D341Med (cell line): ENCODE results near the gene SLC39A7.
"Not testable (repeated sequence)": the region's sequence is repeated elsewhere in the genome, so short reads cannot be mapped to it uniquely, and the experiment has no call there.

Experiments used
- DNase-seq: peaks from one replicate; pipeline ENCODE4 v3.0.0; 2012; ENCODE audit warnings: low spot score

The SLC39A7 gene

DNA sequence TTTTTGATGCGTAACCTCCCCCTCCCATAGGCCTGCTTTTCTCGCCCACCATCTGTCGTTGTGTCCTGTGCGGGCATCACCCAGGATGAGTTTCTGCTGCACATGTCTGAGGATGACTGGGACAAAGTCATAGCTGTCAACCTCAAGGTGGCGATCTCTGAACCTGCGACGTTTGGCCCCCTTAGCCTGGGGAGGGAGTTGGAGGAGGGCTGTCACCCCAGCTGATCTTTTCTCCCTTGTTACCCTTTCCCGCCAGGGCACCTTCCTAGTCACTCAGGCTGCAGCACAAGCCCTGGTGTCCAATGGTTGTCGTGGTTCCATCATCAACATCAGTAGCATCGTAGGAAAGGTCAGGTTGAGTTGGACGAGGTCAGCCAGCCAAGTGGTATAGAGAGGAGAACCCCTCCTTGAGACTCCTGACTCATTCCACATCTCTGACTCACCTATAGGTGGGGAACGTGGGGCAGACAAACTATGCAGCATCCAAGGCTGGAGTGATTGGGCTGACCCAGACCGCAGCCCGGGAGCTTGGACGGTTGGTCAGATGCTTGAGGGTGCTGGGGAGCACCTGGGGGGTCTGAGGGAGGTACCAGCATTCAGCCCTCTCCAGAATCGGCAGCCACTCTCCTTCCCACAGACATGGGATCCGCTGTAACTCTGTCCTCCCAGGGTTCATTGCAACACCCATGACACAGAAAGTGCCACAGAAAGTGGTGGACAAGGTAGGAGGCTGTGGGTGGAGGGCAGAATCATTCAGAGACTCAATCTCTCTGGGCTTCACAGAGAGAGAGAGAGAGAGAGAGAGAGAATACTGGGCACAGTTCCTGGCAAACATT is 4.7 kb downstream of the SLC39A7 start:
- DNase-seq = no peak

DNA sequence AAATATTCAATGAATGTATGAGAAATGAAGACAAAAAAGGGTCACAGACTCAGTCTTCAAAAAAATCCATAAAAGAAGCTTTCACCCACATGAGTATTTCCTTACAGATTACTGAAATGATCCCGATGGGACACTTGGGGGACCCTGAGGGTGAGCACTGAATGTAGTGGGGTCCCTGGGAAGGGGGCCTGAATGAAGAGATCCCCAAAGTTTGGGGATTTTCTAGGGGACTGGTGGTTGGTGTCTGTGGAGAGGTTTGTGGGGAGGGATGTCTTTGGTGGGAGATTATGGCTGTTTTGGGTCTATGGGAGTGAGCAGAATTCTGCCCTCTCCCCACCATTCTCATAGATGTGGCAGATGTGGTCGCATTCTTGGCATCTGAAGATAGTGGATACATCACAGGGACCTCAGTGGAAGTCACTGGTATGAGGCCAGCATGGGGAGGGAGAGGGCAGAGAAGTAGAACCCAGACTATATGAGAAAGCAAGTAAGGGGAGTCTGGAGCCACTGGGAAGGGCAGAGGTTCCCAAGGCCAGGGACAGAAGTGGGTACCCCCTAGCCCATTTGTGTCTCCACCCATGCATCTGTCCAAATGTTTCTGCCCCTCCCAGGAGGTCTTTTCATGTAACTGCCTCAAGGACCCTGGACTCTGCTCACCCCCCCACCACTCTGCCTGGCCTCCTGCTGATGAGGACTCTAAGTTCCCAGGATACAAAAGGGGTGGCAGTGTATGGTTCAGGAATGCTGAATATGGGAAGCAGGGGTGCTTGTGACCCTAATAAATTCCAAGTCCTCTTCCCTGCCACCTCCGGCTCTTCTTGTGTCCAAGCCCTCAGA is 5.6 kb downstream of the SLC39A7 start:
- DNase-seq = no peak

DNA sequence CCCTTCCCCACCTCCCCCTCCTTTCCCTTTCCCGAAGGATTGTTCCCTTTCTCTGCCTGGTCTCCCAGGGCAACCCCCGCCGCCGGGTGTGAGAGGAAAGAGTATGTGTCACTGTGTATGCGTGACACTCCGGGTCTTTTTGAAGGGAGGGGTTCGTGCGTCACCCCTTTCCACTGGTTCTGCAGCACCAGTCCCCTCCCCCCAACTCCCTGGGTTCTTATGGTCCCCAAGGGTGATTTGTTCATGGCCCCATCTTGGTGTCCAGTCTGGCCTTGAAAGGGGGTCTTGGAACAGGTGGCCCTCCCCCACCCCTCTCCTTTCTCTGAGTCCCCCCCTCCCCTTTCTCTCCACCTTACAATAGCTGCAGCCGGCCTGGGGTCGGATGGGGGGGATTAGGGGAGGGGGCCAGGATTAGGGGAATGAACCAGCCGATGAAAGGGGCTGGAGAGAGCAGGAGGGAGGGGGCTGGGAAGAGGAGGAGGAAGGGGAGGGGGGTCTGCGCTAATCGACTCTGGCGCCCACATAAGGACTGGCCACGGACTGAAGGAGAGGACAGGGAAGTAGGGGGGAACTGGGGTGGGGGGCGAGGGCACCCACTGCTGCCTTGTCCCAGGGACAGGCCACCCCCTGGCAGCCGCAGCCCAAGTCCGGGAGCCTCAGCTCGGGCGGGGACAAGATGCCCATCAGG is 6.3 kb downstream of the SLC39A7 start:
- DNase-seq = no peak

GRCh38 chr6:33207552-33208090 is 7.0 kb downstream of the SLC39A7 start:
- peak; percentile 64 for DNase-seq

- peak; percentile 95 for DNase-seq
These were observed 7.7 kb downstream of the SLC39A7 start, which contains the start of gene RING1 for GRCh38 chr6:33208091-33208967. TSS of gene RING1 (plus strand) at chr6:33208500. CDS start at chr6:33208823, 323 bp downstream.

DNA sequence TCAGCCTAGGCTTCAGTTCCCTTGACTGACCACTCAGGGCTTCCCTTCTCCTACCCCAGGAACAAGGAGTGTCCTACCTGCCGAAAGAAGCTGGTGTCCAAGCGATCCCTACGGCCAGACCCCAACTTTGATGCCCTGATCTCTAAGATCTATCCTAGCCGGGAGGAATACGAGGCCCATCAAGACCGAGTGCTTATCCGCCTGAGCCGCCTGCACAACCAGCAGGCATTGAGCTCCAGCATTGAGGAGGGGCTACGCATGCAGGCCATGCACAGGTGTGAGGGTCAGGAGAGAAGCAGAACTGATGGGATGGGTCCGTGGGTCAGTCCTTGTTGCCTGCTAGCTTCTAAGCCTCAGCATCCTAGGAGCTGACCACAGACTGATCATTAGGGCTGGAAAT is 9.2 kb downstream of the SLC39A7 start:
- no peak for DNase-seq

DNA sequence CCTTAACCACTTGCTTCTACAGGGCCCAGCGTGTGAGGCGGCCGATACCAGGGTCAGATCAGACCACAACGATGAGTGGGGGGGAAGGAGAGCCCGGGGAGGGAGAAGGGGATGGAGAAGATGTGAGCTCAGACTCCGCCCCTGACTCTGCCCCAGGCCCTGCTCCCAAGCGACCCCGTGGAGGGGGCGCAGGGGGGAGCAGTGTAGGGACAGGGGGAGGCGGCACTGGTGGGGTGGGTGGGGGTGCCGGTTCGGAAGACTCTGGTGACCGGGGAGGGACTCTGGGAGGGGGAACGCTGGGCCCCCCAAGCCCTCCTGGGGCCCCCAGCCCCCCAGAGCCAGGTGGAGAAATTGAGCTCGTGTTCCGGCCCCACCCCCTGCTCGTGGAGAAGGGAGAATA is 10.5 kb downstream of the SLC39A7 start:
- no peak for DNase-seq

DNA sequence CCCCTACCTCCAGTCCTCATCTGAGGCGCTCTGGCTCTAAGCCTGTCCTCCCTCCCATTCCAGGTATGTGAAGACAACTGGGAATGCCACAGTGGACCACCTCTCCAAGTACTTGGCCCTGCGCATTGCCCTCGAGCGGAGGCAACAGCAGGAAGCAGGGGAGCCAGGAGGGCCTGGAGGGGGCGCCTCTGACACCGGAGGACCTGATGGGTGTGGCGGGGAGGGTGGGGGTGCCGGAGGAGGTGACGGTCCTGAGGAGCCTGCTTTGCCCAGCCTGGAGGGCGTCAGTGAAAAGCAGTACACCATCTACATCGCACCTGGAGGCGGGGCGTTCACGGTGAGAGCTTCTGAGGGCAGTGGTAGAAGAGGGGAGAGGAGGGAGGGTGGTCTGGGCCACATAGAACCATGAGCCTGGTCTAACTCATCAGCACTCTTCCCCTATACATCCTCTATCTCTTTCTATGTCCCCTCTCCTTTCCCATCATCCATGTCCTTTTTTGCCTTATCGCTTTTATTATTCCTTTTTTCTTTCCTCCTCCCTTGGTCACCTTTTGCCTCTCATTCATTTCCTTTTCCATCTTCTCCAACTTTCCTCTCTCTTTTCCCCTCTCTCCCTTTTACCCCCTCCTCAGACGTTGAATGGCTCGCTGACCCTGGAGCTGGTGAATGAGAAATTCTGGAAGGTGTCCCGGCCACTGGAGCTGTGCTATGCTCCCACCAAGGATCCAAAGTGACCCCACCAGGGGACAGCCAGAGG is 11.2 kb downstream of the SLC39A7 start:
- DNase-seq = no peak

- no peak for DNase-seq
These were observed 12.1 kb downstream of the SLC39A7 start for GRCh38 chr6:33212857-33213165.

DNA sequence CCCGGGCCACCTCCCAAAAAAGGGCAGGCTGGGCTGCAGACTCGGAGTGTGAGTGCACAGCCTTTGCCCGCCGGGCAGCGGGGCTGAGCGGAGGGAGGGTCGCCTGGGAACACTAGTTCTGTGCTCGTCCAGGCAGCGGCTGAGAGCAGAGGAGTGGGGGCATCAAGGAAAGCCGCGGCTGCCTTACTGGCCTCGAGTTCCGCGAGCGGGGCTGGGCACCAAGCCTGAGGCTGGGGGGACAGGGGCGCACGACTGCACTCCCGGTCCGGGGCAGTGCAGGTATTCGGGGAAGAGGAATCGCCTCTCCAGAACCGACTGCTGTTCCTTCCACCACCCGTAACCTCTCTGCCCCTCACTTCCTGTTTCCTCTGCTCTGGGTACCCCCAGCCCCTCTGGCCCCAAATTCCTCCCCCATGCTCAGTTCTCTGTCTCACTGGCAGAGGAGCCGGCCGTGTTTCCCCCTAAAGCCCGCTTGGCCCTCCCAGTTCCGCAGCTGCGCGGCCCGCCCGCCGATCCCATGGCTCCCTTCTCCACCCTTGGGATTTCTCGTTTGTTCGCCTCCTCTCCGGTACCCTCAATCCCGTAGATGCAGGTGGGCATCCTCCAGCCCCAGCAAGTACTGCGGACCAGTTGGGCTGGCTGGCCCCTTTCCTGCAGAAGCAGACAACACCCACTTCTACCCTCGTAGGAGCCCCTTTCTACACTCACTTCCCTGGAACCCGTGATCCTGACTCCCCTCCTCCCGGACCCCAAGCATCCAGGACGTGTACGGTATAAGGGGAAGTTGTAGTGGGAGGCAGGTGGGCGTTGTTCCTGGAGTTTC is 12.7 kb downstream of the SLC39A7 start:
- peak; percentile 65 for DNase-seq

DNA sequence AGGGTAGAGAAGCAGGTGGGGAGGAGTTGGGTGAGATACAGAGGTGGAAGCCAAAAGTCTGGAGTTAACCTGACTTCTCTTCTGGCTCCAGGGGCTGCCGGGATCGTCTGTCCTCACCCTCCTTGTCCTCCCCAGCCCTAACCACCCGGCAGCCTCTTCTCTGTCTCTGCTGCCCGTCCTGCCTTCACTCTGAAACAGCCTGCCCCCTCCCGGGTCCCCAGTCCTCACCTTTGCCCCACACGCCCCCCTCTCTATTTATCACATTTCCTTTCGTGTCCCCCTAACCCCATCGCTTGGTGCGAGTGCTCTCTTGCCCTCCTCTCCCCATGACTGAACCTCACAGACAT is 13.3 kb downstream of the SLC39A7 start:
- DNase-seq = no peak

DNA sequence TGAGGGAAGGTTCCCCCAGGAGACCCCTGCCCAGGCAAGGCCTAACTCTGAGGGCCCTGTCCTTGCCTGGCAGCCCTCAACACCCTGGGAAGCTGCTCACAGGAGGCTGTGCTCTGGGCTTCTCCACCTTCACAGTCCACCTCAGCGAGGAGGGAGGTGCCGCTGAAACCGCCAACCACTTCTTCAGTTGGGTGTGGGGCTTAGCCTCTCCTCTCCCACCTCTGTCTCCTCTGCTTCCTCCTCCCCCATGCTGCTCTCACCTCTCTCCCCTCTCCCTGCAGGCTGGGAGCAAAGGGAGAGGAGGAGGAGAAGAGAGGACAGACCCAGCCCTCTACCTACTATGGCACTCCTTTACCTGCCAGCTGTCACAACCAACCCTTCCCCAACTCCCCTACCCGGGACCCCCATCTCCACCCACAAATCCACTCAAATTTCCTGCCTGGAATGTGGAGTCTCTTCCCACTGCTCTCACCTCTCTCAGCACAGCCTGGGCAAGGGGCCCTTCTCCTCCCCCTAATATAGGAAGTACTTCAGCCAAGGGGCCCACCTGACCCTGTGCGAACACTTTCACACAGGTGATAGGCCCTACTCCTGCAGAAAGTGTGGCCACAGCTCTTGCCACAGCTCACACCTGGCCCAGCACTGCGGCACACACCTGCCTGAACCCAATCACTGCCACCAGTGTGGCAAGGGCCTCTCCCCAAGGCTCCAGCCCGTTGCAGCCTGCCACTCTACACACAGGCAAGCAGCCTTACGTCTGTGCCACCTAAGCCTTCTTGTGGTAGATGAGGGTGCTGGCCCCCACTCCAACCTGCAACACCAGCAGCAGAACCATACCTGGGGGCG is 14.8 kb downstream of the SLC39A7 start:
- DNase-seq = no peak

GRCh38 chr6:33216117-33216649 is 15.5 kb downstream of the SLC39A7 start:
- no peak for DNase-seq

DNA sequence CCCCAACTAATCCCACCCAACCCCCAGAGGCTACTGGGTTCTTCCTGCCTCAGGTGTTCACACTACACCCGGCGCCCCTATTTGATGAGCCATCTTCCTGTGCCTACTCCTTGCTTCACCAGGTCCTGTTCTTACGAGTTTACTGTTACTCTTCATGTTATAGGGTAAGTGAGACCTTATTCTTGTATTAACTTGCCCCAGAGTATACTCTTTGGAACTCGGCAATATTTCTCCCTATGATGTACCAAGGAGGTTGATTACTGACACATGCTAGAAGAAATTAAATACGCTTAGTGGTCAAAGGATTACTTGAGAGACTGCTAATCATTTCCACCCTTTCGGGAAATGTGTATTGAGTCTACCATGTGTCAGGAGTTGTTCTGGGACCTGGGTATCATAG is 16.6 kb downstream of the SLC39A7 start:
- DNase-seq = no peak

DNA sequence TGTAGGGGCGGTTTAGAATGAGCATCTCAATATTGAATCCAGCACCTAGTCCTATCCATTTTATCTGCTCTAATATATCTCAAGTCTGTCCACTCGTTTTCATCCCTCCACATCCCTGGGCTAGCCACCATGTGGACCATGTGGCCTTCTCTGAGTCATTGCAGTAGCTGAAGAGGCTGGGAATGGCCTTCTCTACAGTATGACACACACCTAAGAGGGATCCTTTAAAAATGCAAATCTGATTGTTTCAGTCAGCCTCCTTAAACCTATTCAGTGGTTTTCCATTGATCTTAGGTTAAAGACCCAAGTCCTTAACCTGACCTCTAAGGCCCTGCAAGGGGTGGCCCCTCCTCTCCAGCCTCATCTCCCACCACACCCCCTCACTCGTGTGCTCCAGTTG is 17.0 kb downstream of the SLC39A7 start:
- DNase-seq = no peak

- not testable (repeated sequence) for DNase-seq
These were observed 25.9 kb downstream of the SLC39A7 start for GRCh38 chr6:33226503-33227120.

DNA sequence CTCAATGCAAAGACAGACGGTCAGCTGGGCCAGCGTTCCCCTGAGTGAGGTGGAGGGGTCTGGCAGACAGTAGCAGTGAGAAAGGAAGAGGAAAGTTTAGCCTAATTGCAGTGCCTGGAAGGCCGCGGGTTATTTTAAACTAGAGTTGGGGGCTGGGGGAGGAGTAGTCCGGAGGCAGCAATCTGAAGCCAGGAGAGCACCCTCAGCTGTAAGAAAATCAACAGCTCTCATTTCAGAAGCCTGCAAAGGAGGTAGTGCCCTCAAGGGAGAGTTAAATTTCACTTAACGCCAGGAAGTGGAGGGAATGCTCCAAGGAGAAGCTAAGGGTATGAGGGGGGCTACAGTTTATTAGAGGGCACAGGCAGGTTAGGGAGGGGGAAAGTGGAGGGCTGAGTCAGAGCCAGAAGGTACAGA is 34.6 kb downstream of the SLC39A7 start:
- no peak for DNase-seq

- no peak for DNase-seq
These were observed 35.7 kb downstream of the SLC39A7 start for GRCh38 chr6:33236328-33236727.
